Left kidney (tissue), 2 donors: Measurements from ENCODE around the gene UBE2R2. TPM values are rescaled to one million over a fixed set of nuclear protein-coding genes. Genes with fewer than 3 reads are reported as not detected.
"Not testable (repeated sequence)": the region's sequence is repeated elsewhere in the genome, so short reads cannot be mapped to it uniquely, and the experiment has no call there.

Experiments used
- DNase-seq: peaks from one replicate; pipeline ENCODE4 v3.0.0-alpha.2; 2013
- polyA plus RNA-seq: library from polyadenylated mRNA; unstranded; fragments of 120-200 nt; gene quantifications from one replicate; pipeline ENCODE4 v1.2.1, GENCODE V29; 2013; ENCODE audit not compliant: insufficient read length

UBE2R2 gene
- polyA plus RNA-seq, 1 donor: 66.2 TPM

DNA sequence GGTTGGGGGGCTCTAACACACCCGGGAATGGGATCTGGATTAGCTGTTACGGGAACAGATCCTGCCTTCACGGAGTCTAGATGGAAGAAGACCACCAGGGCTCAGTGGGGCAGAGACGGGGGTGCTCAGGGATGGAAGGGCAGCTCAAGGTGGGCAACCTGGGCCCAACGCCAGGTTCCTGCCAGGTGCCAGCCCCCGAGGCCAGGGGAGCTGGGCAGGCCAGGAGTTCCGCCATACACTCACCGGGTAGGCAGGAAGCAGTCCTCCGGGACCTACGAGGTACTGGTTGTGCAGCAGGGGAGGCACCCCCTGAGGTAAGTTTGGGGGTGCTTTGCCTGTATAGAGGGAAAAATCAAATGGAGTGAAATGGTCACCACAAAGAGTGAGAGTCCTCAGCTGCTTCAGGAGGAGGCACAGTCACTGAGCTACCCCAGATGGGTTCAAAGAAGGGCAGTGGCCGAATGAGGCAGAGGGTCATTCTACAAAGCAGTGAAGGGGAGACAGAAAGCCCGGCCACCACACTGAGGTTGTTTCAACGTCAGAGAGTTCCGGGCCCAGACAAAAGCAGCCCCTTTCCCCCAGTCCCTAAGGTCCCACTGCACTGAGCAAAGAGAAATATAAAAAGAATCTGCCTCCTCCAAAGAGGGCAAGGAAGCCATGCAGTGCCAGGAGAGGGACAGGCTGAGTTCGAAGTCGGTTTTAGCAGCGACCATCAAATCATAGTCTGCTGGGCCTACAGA is 110.0 kb downstream of the UBE2R2 start:
- no peak for DNase-seq

DNA sequence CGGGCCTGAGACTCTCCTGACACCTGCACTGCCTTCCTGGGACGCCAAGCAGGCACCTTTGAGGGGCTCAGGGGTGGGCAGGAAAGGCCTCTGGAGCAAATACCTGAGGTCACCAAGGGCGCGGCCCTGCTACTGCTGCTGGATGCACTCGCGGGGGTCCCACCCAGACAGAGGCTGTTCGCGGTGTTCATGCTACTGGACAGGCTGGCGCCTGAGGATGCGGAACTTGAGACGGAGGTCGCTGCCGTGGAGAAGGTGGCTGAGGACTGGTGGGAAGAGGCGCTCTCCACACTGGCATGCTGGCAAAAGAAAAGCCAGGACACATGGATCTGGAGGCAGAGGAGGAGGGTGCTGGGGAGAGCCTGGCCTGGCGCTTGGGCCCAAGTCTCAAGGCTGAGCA is 110.7 kb downstream of the UBE2R2 start:
- DNase-seq: no peak

DNA sequence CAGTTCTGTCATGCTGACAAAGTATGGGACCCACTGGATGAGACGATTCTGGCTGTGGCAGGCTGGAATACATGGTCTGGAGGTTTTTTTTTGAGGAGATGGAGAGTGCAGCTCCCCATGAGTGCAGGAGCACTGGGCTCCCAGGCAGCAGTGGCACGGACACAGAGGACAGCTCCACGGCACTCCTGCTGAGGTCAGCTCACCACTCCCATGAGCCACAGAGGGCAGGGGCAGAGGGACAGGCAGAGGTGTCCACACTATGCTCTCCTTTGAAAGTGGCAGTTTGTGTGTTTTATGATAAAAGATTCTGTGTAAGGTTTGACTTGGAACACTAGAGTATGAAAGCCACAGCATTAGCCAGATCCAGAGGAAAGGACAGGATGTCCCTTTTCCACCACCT is 114.4 kb downstream of the UBE2R2 start:
- no peak for DNase-seq

- no peak for DNase-seq
These were observed 115.3 kb downstream of the UBE2R2 start for GRCh38 chr9:33932078-33932807.

DNA sequence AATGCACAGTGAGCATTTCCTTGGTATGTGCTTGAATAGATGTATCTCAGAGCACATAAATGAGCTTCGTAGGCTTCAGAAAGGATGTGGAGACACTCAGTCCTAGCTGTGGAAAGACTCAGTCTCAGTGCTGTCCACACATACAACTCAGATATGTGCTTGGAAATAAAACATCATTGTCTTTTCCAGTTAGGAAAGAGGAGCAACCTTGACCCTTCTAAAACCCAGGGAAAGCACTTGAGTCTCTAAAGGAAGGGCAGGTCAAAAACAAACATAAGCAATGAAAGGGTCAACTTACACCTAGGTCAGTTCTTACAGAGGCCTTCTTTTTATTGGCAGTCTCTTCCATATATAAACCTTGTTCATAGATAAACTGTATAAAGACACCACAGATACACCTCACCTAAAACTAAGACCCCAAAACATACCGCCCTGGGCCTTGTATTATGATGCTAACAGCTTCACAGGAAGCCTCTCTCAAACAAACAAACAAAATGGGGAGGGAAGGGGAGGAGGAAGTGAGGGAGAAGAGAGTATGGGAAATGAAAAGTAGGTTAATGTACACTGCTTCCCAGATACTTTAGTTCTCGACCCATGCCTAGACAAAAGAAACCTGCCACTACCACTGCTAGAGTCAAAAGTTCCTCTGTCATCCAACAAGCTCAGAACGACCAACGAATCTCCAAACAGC is 117.4 kb downstream of the UBE2R2 start:
- DNase-seq: no peak

DNA sequence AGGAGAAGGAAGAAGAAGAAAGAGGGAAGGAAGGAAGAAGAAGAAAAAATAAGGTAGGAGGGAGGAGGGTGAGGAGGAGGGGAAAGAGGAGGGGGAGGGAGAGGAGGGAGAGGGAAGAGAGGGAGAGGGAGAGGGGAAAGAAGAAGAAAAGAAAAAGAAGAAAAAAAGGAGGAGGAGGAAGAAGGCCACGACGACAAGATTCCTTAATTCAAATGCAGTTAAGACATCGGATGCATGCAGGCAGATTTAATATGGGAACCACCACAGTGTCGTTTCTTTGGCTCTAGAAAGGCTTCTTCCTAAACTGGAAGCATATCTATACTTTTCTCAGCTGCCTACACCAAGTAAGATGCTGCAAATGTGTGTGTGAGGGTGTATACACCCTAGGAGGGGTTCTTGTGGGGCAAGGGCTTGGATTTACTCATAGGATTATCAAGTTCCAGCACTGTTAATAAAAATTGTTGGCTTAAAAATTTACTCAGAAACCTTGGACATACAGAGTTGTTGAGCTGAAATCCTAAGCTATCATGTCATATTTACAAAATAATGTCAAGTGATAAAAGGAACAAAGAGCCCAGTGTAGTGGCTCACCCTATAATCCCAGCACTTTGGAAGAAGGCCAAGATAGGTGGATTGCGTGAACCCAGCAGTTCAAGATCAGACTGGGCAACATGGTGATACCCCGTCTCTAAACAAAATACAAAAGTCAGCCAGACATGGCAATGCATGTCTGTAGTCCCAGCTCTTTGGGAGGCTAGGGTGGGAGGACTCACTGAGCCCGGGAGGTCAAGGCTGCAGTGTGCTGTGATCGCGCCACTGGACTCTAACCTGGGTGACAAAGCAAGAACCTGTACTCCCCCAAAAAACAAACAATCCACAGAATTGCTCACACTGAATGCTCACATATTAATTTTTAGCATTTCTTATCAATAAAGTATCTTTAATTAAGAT is 123.2 kb downstream of the UBE2R2 start:
- DNase-seq: no peak

- no peak for DNase-seq
These were observed 125.6 kb downstream of the UBE2R2 start for GRCh38 chr9:33942471-33943083.

DNA sequence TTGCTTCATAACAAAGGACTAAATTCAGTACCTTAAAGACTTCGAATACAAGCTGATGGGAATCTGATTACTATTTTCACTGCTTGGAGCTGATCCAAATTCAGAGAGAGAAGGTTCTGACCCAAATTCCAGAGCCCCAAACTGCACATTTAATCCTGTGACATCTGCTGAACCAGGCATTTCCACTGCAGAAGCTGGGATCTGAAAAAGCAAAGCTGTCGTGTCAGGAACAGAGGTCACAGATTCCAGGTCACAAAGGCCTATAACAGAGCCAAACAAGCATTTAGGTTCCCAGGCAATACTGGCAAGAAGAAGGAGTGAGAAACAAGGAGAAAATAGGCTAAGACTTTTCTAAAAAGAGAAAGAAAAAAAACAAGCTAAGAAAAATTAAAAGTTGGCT is 126.4 kb downstream of the UBE2R2 start:
- no peak for DNase-seq

DNA sequence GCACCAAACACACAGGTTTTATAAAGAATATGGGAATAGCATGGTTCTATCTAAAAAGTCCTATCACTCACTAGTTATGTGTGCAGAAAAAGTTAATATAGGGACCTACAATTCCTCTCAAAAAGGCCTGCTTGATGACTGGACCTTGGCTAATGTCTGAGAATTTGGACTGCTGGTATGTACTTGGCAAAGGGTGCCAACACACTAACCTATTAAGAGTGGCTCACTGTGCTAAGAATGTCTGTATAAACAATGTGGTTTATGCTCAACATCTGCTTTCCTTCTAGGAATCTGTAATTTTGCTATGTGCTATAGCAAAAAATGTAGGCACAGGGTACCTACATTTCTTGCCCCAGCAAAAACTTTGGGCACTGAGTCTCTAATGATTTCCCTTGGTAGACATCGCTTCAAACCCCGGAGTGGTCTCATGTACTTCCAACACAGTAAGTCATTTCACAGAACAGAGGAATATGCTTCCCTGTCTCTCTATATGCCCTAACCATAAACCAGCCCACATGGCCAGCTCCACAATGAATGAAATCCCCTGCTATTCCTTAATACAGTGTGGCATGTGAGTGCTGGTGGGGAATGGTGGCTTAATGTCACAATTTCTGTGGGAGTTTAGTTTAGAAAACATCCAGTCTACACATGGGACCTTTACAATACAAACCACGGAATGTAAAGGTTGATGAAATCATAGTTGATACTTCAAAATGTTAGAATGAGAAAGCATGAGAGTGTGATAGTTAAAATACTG is 130.0 kb downstream of the UBE2R2 start:
- DNase-seq: no peak

DNA sequence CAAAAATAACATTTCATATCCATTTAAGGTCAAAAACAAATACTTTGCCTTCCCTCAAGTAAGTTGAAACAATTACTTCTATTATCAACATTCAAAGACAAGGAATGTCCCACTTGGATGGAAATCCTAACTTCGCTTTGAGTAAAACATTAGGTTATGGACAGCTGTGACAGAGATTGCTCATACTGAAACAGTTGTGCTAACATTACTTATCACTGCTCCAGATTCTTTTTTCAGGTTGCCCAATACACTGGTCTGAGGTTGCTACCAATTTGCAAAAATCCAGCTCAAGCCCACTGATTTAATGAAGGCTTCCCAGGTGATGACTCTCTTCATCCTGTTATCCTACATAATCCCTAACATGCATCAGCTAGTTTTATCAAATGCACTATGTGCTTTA is 133.4 kb downstream of the UBE2R2 start:
- no peak for DNase-seq

DNA sequence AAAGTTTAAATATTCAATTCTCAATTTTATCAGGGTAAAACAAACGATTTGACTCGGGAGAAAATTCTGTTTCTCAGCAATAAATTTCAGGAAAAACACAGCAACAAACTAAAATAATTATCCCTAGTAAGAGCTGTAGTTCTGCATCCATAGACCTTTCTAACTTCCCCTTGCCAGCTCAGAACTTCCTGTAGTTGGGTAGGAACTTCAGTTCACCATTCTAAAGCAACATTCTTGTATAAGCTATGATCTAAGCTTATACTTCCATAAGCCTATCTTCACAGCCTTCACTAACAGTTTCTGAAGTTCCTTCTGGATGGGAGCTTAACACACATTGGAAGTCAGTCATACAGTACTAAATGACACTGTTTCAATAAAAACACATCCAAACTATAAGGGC is 135.1 kb downstream of the UBE2R2 start:
- no peak for DNase-seq

DNA sequence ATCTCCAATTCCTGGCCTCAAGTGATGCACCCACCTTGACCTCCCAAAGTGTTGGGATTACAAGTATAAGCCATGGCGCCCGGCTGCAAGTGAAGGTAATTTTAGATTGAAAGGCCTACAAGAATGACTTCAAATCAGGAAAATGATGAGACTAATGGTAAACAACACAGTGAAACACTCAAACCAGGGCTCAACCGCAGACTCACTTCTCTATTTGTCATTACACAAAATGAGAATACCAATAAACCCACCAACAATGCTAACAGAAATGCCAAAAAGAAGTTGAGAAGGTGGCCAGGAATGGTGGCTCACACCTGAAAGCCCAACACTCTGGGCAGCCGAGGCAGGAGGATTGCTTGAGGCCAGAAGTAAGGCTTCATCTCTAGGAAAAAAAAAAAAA is 139.6 kb downstream of the UBE2R2 start:
- no peak for DNase-seq

DNA sequence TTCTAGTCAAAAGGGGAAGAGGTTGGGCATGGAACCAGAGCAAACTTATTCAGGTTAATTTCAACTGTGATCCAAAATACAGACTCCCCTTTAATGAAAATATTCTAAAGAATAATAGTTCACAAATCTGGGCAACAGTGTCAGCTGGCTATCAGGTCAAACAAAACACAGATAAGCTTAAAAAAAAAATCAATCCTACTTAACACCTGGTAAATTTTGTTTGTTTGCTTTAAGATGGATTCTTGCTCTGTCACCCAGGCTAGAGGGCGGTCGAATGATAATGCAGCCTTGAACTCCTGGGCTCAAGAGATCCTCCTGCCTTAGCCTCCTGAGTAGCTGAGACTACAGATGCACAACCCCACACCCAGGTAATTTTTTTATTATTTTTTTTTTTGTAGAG is 142.8 kb downstream of the UBE2R2 start:
- DNase-seq: no peak

DNA sequence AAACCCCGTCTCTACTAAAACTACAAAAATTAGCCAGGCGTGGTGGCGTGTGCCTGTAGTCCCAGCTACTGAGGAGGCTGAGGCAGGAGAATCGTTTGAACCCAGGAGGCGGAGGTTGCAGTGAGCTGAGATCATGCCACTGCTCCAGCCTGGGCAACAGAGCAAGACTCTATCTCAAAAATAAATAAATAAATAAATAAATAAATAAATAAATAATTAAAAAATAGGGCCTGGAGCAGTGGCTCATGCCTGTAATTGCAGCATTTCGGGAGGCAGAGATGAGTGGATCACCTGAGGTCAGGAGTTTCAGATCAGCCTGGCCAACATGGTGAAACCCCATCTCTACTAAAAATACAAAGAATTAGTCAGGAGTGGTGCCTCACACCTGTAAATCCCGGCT is 145.5 kb downstream of the UBE2R2 start:
- not testable (repeated sequence) for DNase-seq

GRCh38 chr9:33964086-33964768 is 147.3 kb downstream of the UBE2R2 start:
- DNase-seq: no peak

Other genes with a start within 250 kb of the UBE2R2 start
- 3.6 TPM for gene PRSS3, start 21.6 kb upstream of the UBE2R2 start, polyA plus RNA-seq
- 49.4 TPM for gene UBAP2, start 231.7 kb downstream of the UBE2R2 start, polyA plus RNA-seq